Prostate gland (tissue), 2 donors: ENCODE data around the gene PARVB.

Experiments used
- POLR2A ChIP-seq: fragments of 450-650 bp; IDR thresholded peaks from one replicate; pipeline ENCODE4 v1.6.1; 2016; ENCODE audit warnings: antibody characterized with exemption, mild to moderate bottlenecking
- POLR2AphosphoS5 ChIP-seq: sonication (generic); formaldehyde crosslinking; IDR thresholded peaks from one replicate; pipeline ENCODE4 v1.6.1; 2017; ENCODE audit warnings: antibody characterized with exemption
- TF ChIP-seq, protein P1 (sequence below), 4 experiments: fragments of 200-600 bp in 2 of 4; fragments of 450-650 bp in 2 of 4; sonication (generic) in 2 of 4; IDR thresholded peaks; 1 replicate in 3 of 4; 2 replicates in 1 of 4; pipeline ENCODE4 v1.5.1; 2016 to 2019; ENCODE audit warnings: antibody characterized with exemption in 4 of 4, mild to moderate bottlenecking in 2 of 4, moderate library complexity in 2 of 4

DNA sequence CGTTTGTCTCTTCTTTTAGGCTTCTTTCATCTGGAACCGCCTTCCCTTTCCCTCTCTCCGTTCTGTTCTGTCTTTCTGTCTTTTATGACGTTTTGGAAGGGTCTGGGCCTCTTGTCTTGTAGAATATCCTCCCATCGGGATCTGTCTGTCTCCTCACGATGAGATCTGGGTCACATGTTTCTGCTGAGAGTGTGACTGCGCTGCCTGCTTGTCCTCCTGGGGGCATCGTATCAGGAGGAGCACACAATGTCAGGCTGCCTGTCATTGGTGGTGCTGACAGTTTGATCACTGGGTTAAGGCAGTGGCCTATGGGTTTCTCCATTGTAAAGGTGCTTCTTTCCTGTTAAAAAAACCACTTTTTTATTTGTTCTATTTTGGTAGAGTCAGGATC lies 96.2 kb downstream of the PARVB start:
- TF ChIP-seq, protein P1, sequence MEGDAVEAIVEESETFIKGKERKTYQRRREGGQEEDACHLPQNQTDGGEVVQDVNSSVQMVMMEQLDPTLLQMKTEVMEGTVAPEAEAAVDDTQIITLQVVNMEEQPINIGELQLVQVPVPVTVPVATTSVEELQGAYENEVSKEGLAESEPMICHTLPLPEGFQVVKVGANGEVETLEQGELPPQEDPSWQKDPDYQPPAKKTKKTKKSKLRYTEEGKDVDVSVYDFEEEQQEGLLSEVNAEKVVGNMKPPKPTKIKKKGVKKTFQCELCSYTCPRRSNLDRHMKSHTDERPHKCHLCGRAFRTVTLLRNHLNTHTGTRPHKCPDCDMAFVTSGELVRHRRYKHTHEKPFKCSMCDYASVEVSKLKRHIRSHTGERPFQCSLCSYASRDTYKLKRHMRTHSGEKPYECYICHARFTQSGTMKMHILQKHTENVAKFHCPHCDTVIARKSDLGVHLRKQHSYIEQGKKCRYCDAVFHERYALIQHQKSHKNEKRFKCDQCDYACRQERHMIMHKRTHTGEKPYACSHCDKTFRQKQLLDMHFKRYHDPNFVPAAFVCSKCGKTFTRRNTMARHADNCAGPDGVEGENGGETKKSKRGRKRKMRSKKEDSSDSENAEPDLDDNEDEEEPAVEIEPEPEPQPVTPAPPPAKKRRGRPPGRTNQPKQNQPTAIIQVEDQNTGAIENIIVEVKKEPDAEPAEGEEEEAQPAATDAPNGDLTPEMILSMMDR (IDR thresholded peaks at IDR 0.05), result no peak
- TF ChIP-seq POLR2A (no peak), POLR2AphosphoS5 (no peak)
